ENCODE results near the gene GPR173. TPM values are rescaled to one million over a fixed set of nuclear protein-coding genes. Genes with fewer than 3 reads are reported as not detected.

GPR173 gene
- polyA plus RNA-seq, 1 experiment, result 2.7 TPM

DNA sequence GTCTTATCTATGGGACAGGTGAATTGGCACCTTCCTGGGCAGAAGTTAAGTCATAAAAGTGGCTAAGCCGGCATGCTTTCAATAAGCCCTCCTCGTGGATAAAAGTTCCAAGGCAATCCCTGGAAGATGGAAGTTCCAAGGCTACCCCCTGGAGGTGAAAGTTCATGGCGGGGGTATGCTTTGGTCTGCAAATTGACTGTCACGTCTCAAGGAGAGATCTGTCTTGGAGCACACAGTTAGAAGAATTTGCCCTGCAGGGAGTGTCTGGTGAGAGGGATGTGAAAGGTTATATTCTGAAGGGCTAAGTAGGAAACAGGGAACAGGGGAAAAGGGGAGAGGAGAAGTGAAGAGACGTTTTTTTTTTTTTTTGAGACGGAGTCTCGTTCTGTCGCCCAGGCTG lies 26.2 kb upstream of the GPR173 start:
- no peaks in the 10 kb centered on the region for H3K27me3 ChIP-seq (ENCODE audit: control insufficient read depth, insufficient read depth, low read length)
- no peaks in the 10 kb centered on the region for H3K36me3 ChIP-seq (ENCODE audit: control insufficient read depth, insufficient read depth, low read length)
- CTCF ChIA-PET, result no interaction called here
- POLR2A ChIA-PET, result interaction anchor here (0.6 kb wide), 1 partner anchor 87 kb away, joined by 3 read pairs; no protein-coding TSS in a partner anchor
- no peak for DNase-seq (ENCODE audit: low read depth)
- TF ChIP-seq, protein P1, sequence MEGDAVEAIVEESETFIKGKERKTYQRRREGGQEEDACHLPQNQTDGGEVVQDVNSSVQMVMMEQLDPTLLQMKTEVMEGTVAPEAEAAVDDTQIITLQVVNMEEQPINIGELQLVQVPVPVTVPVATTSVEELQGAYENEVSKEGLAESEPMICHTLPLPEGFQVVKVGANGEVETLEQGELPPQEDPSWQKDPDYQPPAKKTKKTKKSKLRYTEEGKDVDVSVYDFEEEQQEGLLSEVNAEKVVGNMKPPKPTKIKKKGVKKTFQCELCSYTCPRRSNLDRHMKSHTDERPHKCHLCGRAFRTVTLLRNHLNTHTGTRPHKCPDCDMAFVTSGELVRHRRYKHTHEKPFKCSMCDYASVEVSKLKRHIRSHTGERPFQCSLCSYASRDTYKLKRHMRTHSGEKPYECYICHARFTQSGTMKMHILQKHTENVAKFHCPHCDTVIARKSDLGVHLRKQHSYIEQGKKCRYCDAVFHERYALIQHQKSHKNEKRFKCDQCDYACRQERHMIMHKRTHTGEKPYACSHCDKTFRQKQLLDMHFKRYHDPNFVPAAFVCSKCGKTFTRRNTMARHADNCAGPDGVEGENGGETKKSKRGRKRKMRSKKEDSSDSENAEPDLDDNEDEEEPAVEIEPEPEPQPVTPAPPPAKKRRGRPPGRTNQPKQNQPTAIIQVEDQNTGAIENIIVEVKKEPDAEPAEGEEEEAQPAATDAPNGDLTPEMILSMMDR (IDR thresholded peaks at IDR 0.05; ENCODE audit: insufficient read depth, low read depth, low read length), result no peak
- no peak overlapping the region for H3K4me3 ChIP-seq (ENCODE audit: low read depth, low read length)

- ChIA-PET POLR2A (no interaction called here), CTCF (interaction anchor here (1.1 kb wide), 1 partner anchor 10 kb away, joined by 3 read pairs; no protein-coding TSS in a partner anchor)
- TF ChIP-seq, protein P1 (IDR thresholded peaks at IDR 0.05; ENCODE audit: insufficient read depth, low read depth, low read length), result no peak
- H3K4me3 ChIP-seq (ENCODE audit: low read depth, low read length), result no peak overlapping the region
- DNase-seq (ENCODE audit: low read depth), result no peak
- H3K36me3 ChIP-seq (ENCODE audit: control insufficient read depth, insufficient read depth, low read length), result no peaks in the 10 kb centered on the region
- no peaks in the 10 kb centered on the region; the same call in 1 of the 2 replicates for H3K27me3 ChIP-seq (ENCODE audit: control insufficient read depth, insufficient read depth, low read length)
Observed at GRCh38 chrX:53028678-53029077, 19.9 kb upstream of the GPR173 start.

GRCh38 chrX:53031380-53031779 lies 17.2 kb upstream of the GPR173 start:
- ChIA-PET CTCF (no interaction called here), POLR2A (no interaction called here)
- TF ChIP-seq, protein P1 (IDR thresholded peaks at IDR 0.05; ENCODE audit: insufficient read depth, low read depth, low read length), result no peak
- H3K27me3 ChIP-seq (ENCODE audit: control insufficient read depth, insufficient read depth, low read length), result no peaks in the 10 kb centered on the region; the same call in 1 of the 2 replicates
- H3K36me3 ChIP-seq (ENCODE audit: control insufficient read depth, insufficient read depth, low read length), result no peaks in the 10 kb centered on the region
- H3K4me3 ChIP-seq (ENCODE audit: low read depth, low read length), result no peak overlapping the region
- no peak for DNase-seq (ENCODE audit: low read depth)

GRCh38 chrX:53036149-53036548 lies 12.4 kb upstream of the GPR173 start:
- Histone ChIP-seq H3K27me3 (ENCODE audit: control insufficient read depth, insufficient read depth, low read length) (no peaks in the 10 kb centered on the region; the same call in 1 of the 2 replicates), H3K4me3 (ENCODE audit: low read depth, low read length) (no peak overlapping the region), H3K36me3 (ENCODE audit: control insufficient read depth, insufficient read depth, low read length) (no peaks in the 10 kb centered on the region)
- POLR2A ChIA-PET, result no interaction called here
- TF ChIP-seq, protein P1 (IDR thresholded peaks at IDR 0.05; ENCODE audit: insufficient read depth, low read depth, low read length), result no peak
- CTCF ChIA-PET, result no interaction called here
- DNase-seq (ENCODE audit: low read depth), result no peak

DNA sequence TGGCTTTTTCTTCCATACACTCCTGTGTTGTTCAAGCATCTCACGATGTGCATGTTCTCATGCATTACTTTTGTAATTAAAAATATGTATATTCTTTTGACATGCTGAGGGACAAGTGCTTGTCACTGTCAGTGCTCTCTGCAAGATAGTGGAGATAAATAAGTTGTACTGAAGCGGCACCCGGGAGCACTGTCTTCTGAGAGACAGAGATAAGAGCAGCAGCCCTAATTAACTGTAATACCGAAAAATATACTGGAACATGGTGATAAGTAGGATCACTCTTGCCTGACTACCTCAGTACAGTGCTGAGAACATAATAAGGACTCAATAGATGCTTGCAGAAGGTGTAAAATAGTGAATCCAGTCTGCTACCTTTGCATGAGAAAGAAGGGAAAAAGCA lies 9.4 kb upstream of the GPR173 start:
- ChIA-PET CTCF (interaction anchor here (0.9 to 1.8 kb wide), 2 partner anchors 11 to 32 kb away, joined by 3 to 7 read pairs; no protein-coding TSS in a partner anchor), POLR2A (no interaction called here)

More for the DNA sequence above, 9.4 kb upstream of the GPR173 start:
- DNase-seq (ENCODE audit: low read depth), result no peak
- Histone ChIP-seq H3K4me3 (ENCODE audit: low read depth, low read length) (no peak overlapping the region), H3K27me3 (ENCODE audit: control insufficient read depth, insufficient read depth, low read length) (no peaks in the 10 kb centered on the region), H3K36me3 (ENCODE audit: control insufficient read depth, insufficient read depth, low read length) (no peaks in the 10 kb centered on the region)
- TF ChIP-seq, protein P1 (IDR thresholded peaks at IDR 0.05; ENCODE audit: insufficient read depth, low read depth, low read length), result no peak

All from BJ (cell line).